Chondrocyte (in vitro differentiated cells): ENCODE results near the gene UTS2R. TPM values are rescaled to one million over a fixed set of nuclear protein-coding genes. Genes with fewer than 3 reads are reported as not detected.
A peak's percentile ranks its signal among the peaks of the same experiment; 100 is the strongest.

Source experiments
- DNase-seq: peaks from one replicate; pipeline ENCODE4 v3.0.0; 2021; ENCODE audit warnings: mixed read lengths, low spot score
- H3K27ac Mint-ChIP-seq: one replicate; pipeline ENCODE4 v1.8.0; 2021; ENCODE audit warnings: mild to moderate bottlenecking, moderate library complexity, mixed read lengths; ENCODE audit not compliant: unreplicated experiment
- H3K27me3 Mint-ChIP-seq: 2 replicates; pipeline ENCODE4 v1.8.0; 2021; ENCODE audit warnings: low read depth, mixed read lengths
- H3K36me3 Mint-ChIP-seq: 2 replicates; pipeline ENCODE4 v1.8.0; 2021; ENCODE audit warnings: low read depth, mixed read lengths
- H3K4me1 Mint-ChIP-seq: 2 replicates; pipeline ENCODE4 v1.8.0; 2021; ENCODE audit warnings: low read depth, mild to moderate bottlenecking, mixed read lengths
- H3K4me3 Mint-ChIP-seq: one replicate; pipeline ENCODE4 v1.8.0; 2021; ENCODE audit warnings: mild to moderate bottlenecking, moderate library complexity, mixed read lengths; ENCODE audit not compliant: unreplicated experiment
- H3K9me3 Mint-ChIP-seq: 2 replicates; pipeline ENCODE4 v1.8.0; 2021; ENCODE audit warnings: low read depth, mixed read lengths
- CTCF ChIP-seq: fragments of 200-600 bp; sonication (generic); IDR thresholded peaks from 2 replicates; pipeline ENCODE4 v1.5.0; 2021; ENCODE audit warnings: antibody characterized with exemption, mild to moderate bottlenecking, moderate library complexity
- total RNA-seq: library from RNA; stranded (reverse); gene quantifications from 3 replicates; pipeline ENCODE4 v1.2.1, GENCODE V29; 2021

The UTS2R gene
- total RNA-seq, 1 donor from 2014 or later: not detected

GRCh38 chr17:82328994-82329507, 42.5 kb upstream of the UTS2R start:
- Mint-ChIP-seq H3K27me3 (peaks cover 5% of the 10 kb centered on the region), H3K4me1 (peaks cover 28% of the 10 kb centered on the region), H3K27ac (no peak overlapping the region), H3K9me3 (no peaks in the 10 kb centered on the region), H3K36me3 (no peaks in the 10 kb centered on the region), H3K4me3 (no peak overlapping the region)
- no peak for TF ChIP-seq CTCF
- no peak for DNase-seq

GRCh38 chr17:82329683-82330321, 41.8 kb upstream of the UTS2R start:
- Mint-ChIP-seq H3K9me3 (no peaks in the 10 kb centered on the region), H3K27ac (no peak overlapping the region), H3K4me3 (no peak overlapping the region), H3K27me3 (peaks cover 5% of the 10 kb centered on the region), H3K36me3 (no peaks in the 10 kb centered on the region), H3K4me1 (peaks cover 31% of the 10 kb centered on the region)
- DNase-seq: no peak
- TF ChIP-seq CTCF: no peak

- Mint-ChIP-seq H3K27me3 (peaks cover 6% of the 10 kb centered on the region), H3K4me1 (peaks cover 35% of the 10 kb centered on the region), H3K9me3 (no peaks in the 10 kb centered on the region), H3K36me3 (no peaks in the 10 kb centered on the region), H3K4me3 (no peak overlapping the region), H3K27ac (no peak overlapping the region)
- DNase-seq: no peak
- TF ChIP-seq CTCF: no peak
Measured at GRCh38 chr17:82330322-82331239, 41.0 kb upstream of the UTS2R start.

- no peaks in the 10 kb centered on the region for H3K36me3 Mint-ChIP-seq
- H3K9me3 Mint-ChIP-seq: no peaks in the 10 kb centered on the region
- DNase-seq: no peak
- H3K27me3 Mint-ChIP-seq: peaks cover 7% of the 10 kb centered on the region
- peak overlapping the region; percentile 9 for H3K4me3 Mint-ChIP-seq
- no peak overlapping the region for H3K27ac Mint-ChIP-seq
- TF ChIP-seq CTCF: no peak
- peaks cover 42% of the 10 kb centered on the region for H3K4me1 Mint-ChIP-seq
Measured at GRCh38 chr17:82331345-82331939, 40.1 kb upstream of the UTS2R start.

GRCh38 chr17:82332669-82333278, 38.8 kb upstream of the UTS2R start:
- no peak for DNase-seq
- peak overlapping the region; percentile 51 for H3K4me3 Mint-ChIP-seq
- H3K27ac Mint-ChIP-seq: peak overlapping the region; percentile 54
- peaks cover 8% of the 10 kb centered on the region for H3K27me3 Mint-ChIP-seq
- peak; percentile 17 for TF ChIP-seq CTCF
- H3K9me3 Mint-ChIP-seq: no peaks in the 10 kb centered on the region
- peaks cover 44% of the 10 kb centered on the region for H3K4me1 Mint-ChIP-seq
- H3K36me3 Mint-ChIP-seq: no peaks in the 10 kb centered on the region
